NCI-H748 treated with DMSO at 0.1 percent for 48 hours (cell line): ENCODE data around the gene SYNGAP1.
"Not testable (repeated sequence)": the region's sequence is repeated elsewhere in the genome, so short reads cannot be mapped to it uniquely, and the experiment has no call there.

Experiments
- DNase-seq: peaks from one replicate; lab custom pipeline; 2025; lab: John Stamatoyannopoulos, UW

Gene SYNGAP1

GRCh38 chr6:33481192-33481591 is 61.3 kb downstream of the SYNGAP1 start:
- DNase-seq: no peak

GRCh38 chr6:33482620-33483019 is 62.8 kb downstream of the SYNGAP1 start:
- DNase-seq: not testable (repeated sequence)

- no peak for DNase-seq
These were observed 63.8 kb downstream of the SYNGAP1 start for GRCh38 chr6:33483678-33484077.

- not testable (repeated sequence) for DNase-seq
These were observed 64.9 kb downstream of the SYNGAP1 start for GRCh38 chr6:33484673-33485262.

- not testable (repeated sequence) for DNase-seq
These were observed 65.8 kb downstream of the SYNGAP1 start for GRCh38 chr6:33485680-33486079.

- no peak for DNase-seq
These were observed 68.5 kb downstream of the SYNGAP1 start for GRCh38 chr6:33488339-33488738.

GRCh38 chr6:33490198-33490597 is 70.3 kb downstream of the SYNGAP1 start:
- DNase-seq: no peak

GRCh38 chr6:33490621-33491020 is 70.8 kb downstream of the SYNGAP1 start:
- DNase-seq: no peak

- DNase-seq: no peak
These were observed 72.2 kb downstream of the SYNGAP1 start for GRCh38 chr6:33492093-33492492.

- DNase-seq: no peak
These were observed 77.3 kb downstream of the SYNGAP1 start for GRCh38 chr6:33497157-33497556.

GRCh38 chr6:33502486-33502885 is 82.6 kb downstream of the SYNGAP1 start:
- DNase-seq: no peak

- DNase-seq: no peak
These were observed 84.6 kb downstream of the SYNGAP1 start for GRCh38 chr6:33504486-33504885.
